A549 (cell line): Measurements from ENCODE around the gene MAP1S. TPM values are rescaled to one million over a fixed set of nuclear protein-coding genes. Genes with fewer than 3 reads are reported as not detected.

ENCODE experiments used
- ATAC-seq, 2 experiments: fragments of 200-7000 bp in 1 of 2; fragments of >200 bp in 1 of 2; cut with Nextera tagmentation in 1 of 2; cut with Tn5 transposase in 1 of 2; 3 replicates each; pipeline versions ENCODE4 v1.8.0 to v1.9.1; 2018 to 2020; ENCODE audit warnings: mild to moderate bottlenecking in 1 of 2, moderate library complexity in 1 of 2
- CTCF ChIA-PET: fragments of 300-600 bp; sonication (Branson Sonifier 250); formaldehyde crosslinking; extraction: SDS; loops from one replicate; lab custom pipeline; 2021; ENCODE audit warnings: antibody characterized with exemption, inconsistent platforms; lab: Yijun Ruan, JAX
- POLR2A ChIA-PET: fragments of 350-600 bp; formaldehyde crosslinking; extraction: SDS; loops from one replicate; lab custom pipeline; 2021; ENCODE audit warnings: antibody characterized with exemption, inconsistent platforms; lab: Yijun Ruan, JAX
- DNase-seq, 2 experiments: peaks; one replicate each; pipeline versions ENCODE4 v3.0.0 to v3.0.0-alpha.2; 2011 to 2016; ENCODE audit warnings: low read depth in 1 of 2, low spot score in 1 of 2
- FAIRE-seq: peaks from 2 replicates; lab custom pipeline; 2011; peaks lifted over from hg19 to GRCh38; lab: Jason Lieb, UNC
- H3K27ac ChIP-seq, 2 experiments: fragments of >200 bp; sonication (Bioruptor Twin); formaldehyde crosslinking; 3 replicates each; pipeline ENCODE4 v1.5.1; 2016 to 2017
- H3K4me1 ChIP-seq: fragments of >200 bp; sonication (Bioruptor Twin); formaldehyde crosslinking; 3 replicates; pipeline ENCODE4 v1.6.1; 2016
- H3K4me2 ChIP-seq: fragments of >200 bp; sonication (Bioruptor Twin); formaldehyde crosslinking; 3 replicates; pipeline ENCODE4 v1.6.1; 2016
- H3K4me3 ChIP-seq: fragments of >200 bp; sonication (Bioruptor Twin); formaldehyde crosslinking; 3 replicates; pipeline ENCODE4 v1.5.1; 2016
- H3K9me3 ChIP-seq: fragments of >200 bp; sonication (Bioruptor Twin); formaldehyde crosslinking; 3 replicates; pipeline ENCODE4 v1.6.1; 2016
- BCL3 ChIP-seq: fragments of >200 bp; sonication (Bioruptor Twin); formaldehyde crosslinking; IDR thresholded peaks from 3 replicates; pipeline ENCODE4 v1.6.1; 2016
- BHLHE40 ChIP-seq: IDR thresholded peaks from 2 replicates; pipeline ENCODE4 v1.6.1; 2012; ENCODE audit warnings: low read depth, low read length, inconsistent platforms
- EHF ChIP-seq: fragments of 250-450 bp; sonication (Bioruptor Pico); IDR thresholded peaks from 2 replicates; pipeline ENCODE4 v1.5.0; 2020; ENCODE audit warnings: mild to moderate bottlenecking
- EHMT2 ChIP-seq: fragments of 200-600 bp; sonication (generic); IDR thresholded peaks from 2 replicates; pipeline ENCODE4 v1.6.1; 2016; ENCODE audit warnings: antibody characterized with exemption, low read depth, mild to moderate bottlenecking, moderate library complexity
- ESRRA ChIP-seq: fragments of 150-350 bp; IDR thresholded peaks from 2 replicates; pipeline ENCODE4 v1.6.1; 2014; ENCODE audit warnings: mild to moderate bottlenecking, low read length, borderline replicate concordance
- HEYL ChIP-seq: fragments of 250-450 bp; sonication (Bioruptor Pico); IDR thresholded peaks from 2 replicates; pipeline ENCODE4 v1.8.0; 2021; ENCODE audit warnings: mild to moderate bottlenecking, moderate library complexity
- HMGXB4 ChIP-seq: fragments of 250-450 bp; sonication (Bioruptor Pico); IDR thresholded peaks from 2 replicates; pipeline ENCODE4 v1.5.0; 2021; ENCODE audit warnings: mild to moderate bottlenecking, moderate library complexity, borderline replicate concordance
- HOXA7 ChIP-seq: fragments of 250-450 bp; sonication (Bioruptor Pico); IDR thresholded peaks from 2 replicates; pipeline ENCODE4 v1.5.0; 2020; ENCODE audit warnings: mild to moderate bottlenecking, moderate library complexity
- HOXB5 ChIP-seq: fragments of 250-450 bp; sonication (Bioruptor Pico); IDR thresholded peaks from 2 replicates; pipeline ENCODE4 v1.5.0; 2020; ENCODE audit warnings: mild to moderate bottlenecking, moderate library complexity
- JUN ChIP-seq, 2 experiments: fragments of >200 bp; sonication (Bioruptor Twin); formaldehyde crosslinking; IDR thresholded peaks; 2 replicates in 1 of 2; 3 replicates in 1 of 2; pipeline ENCODE4 v1.6.1; 2016 to 2017
- KDM1A ChIP-seq: fragments of 200-600 bp; sonication (generic); IDR thresholded peaks from 2 replicates; pipeline ENCODE4 v1.6.1; 2016; ENCODE audit warnings: low read depth, mild to moderate bottlenecking
- KDM5A ChIP-seq: fragments of 200-600 bp; sonication (generic); IDR thresholded peaks from 2 replicates; pipeline ENCODE4 v1.6.1; 2016; ENCODE audit warnings: antibody characterized with exemption, mild to moderate bottlenecking
- MAZ ChIP-seq: fragments of 150-350 bp; IDR thresholded peaks from 2 replicates; pipeline ENCODE4 v1.6.1; 2014; ENCODE audit warnings: antibody characterized with exemption, low read depth, low read length, borderline replicate concordance
- PBX3 ChIP-seq: IDR thresholded peaks from 2 replicates; pipeline ENCODE4 v1.6.1; 2012
- PHF8 ChIP-seq: fragments of 200-600 bp; sonication (generic); IDR thresholded peaks from 2 replicates; pipeline ENCODE4 v1.6.1; 2016; ENCODE audit warnings: low read depth, mild to moderate bottlenecking, antibody characterized with exemption, moderate library complexity, borderline replicate concordance
- POLR2A ChIP-seq: IDR thresholded peaks from 2 replicates; pipeline ENCODE4 v1.6.1; 2012; ENCODE audit warnings: mild to moderate bottlenecking, low read length
- RCOR1 ChIP-seq: fragments of 150-350 bp; IDR thresholded peaks from 2 replicates; pipeline ENCODE4 v1.6.1; 2014; ENCODE audit warnings: antibody characterized with exemption, low read length, low read depth
- SMC3 ChIP-seq: fragments of >200 bp; sonication (Bioruptor Twin); formaldehyde crosslinking; IDR thresholded peaks from 3 replicates; pipeline ENCODE4 v1.6.1; 2018; ENCODE audit warnings: inconsistent platforms
- TFCP2L1 ChIP-seq: fragments of 250-450 bp; sonication (Bioruptor Pico); IDR thresholded peaks from 2 replicates; pipeline ENCODE4 v1.5.0; 2021; ENCODE audit warnings: mild to moderate bottlenecking
- WGBS: methylation state at CpG from one replicate; pipeline ENCODE4 v1.1.6; 2017; ENCODE audit errors: missing lambda C conversion rate; 5-methylcytosine and 5-hydroxymethylcytosine counted together
- polyA minus RNA-seq: library from RNA; depleted of rRNA, polyadenylated mRNA; stranded (reverse); fragments of >200 nt; gene quantifications from 2 replicates; pipeline ENCODE4 v1.2.3, GENCODE V29; 2011; rRNA and poly(A)+ RNA removed
- polyA plus RNA-seq, 4 experiments: library from polyadenylated mRNA; depleted of rRNA in 3 of 4; stranded (reverse); fragments of >200 nt; fragmentation: RNase III in 1 of 4; extraction: RNeasy Plus Mini Kit Qiagen cat#74134 plus additional on column Dnase treatment in 1 of 4; gene quantifications; 2 replicates in 3 of 4; 3 replicates in 1 of 4; pipeline ENCODE4 v1.2.3, GENCODE V29; 2011 to 2017
- TF ChIP-seq, protein P1 (sequence below): fragments of 450-650 bp; IDR thresholded peaks from 2 replicates; pipeline ENCODE4 v1.6.1; 2014; ENCODE audit warnings: antibody characterized with exemption
- TF ChIP-seq, protein P2 (sequence below): fragments of 200-600 bp; sonication (generic); IDR thresholded peaks from 2 replicates; pipeline ENCODE4 v1.6.1; 2016; ENCODE audit warnings: antibody characterized with exemption, mild to moderate bottlenecking, moderate library complexity

Gene MAP1S, protein sequence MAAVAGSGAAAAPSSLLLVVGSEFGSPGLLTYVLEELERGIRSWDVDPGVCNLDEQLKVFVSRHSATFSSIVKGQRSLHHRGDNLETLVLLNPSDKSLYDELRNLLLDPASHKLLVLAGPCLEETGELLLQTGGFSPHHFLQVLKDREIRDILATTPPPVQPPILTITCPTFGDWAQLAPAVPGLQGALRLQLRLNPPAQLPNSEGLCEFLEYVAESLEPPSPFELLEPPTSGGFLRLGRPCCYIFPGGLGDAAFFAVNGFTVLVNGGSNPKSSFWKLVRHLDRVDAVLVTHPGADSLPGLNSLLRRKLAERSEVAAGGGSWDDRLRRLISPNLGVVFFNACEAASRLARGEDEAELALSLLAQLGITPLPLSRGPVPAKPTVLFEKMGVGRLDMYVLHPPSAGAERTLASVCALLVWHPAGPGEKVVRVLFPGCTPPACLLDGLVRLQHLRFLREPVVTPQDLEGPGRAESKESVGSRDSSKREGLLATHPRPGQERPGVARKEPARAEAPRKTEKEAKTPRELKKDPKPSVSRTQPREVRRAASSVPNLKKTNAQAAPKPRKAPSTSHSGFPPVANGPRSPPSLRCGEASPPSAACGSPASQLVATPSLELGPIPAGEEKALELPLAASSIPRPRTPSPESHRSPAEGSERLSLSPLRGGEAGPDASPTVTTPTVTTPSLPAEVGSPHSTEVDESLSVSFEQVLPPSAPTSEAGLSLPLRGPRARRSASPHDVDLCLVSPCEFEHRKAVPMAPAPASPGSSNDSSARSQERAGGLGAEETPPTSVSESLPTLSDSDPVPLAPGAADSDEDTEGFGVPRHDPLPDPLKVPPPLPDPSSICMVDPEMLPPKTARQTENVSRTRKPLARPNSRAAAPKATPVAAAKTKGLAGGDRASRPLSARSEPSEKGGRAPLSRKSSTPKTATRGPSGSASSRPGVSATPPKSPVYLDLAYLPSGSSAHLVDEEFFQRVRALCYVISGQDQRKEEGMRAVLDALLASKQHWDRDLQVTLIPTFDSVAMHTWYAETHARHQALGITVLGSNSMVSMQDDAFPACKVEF
- polyA plus RNA-seq (2011; rRNA removed) (8.3 and 10.6 TPM in 2 replicates), polyA plus RNA-seq (2017; fragmentation: RNase III; extraction: RNeasy Plus Mini Kit Qiagen cat#74134 plus additional on column Dnase treatment) (23.2 to 26.9 TPM (median 26.4 TPM) in 3 replicates), polyA minus RNA-seq (19.2 and 23.6 TPM in 2 replicates)
- polyA plus RNA-seq (2012; cell fraction: cytosol; rRNA removed) = 29.2 and 30.3 TPM in 2 replicates
- polyA plus RNA-seq (2012; cell fraction: nucleus; rRNA removed) = 56.0 and 85.3 TPM in 2 replicates

DNA sequence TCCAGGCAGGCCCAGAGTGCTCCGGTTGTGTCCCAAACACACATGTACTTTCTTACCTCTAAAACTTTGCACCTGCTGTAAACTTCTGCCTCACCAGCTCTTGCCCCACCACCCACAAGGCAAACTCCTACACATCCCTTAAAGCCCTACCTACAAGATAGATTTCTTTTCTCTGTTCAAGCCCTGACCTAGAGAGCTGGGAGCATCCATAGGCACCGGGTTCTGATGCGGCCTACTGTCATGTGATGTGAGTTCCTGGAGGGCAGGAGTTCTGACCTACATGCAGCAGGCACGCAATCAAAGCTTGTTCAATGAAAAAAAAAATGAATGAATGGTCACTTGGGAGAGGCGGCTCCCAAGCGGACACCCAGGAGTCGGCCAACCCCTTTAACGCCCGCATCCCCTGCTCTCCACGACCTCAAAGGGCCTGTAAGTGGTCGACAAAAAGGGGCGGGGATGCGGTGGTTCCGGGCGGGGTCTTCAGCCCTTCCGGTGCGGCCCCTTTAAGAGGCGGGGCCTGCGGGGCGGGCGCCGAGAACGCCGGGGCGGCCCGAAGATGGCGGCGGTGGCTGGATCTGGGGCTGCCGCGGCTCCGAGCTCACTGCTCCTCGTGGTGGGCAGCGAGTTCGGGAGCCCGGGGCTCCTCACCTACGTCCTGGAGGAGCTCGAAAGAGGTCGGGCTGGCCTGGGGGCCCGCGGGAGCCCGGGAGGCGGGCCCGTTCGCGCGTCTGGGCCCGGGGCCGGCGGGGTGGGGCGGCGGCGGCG, at the start of gene MAP1S:
MAP1S (plus strand) TSS at position 534 of the 765 bp plus-strand sequence; CDS start at position 557, 23 bp downstream.
- ChIA-PET POLR2A (interaction anchor here (0.6 to 1.3 kb wide), 5 partner anchors 14 to 113 kb away, joined by 3 to 7 read pairs (median 4); no protein-coding TSS in a partner anchor), CTCF (interaction anchor here (0.6 to 1.2 kb wide), 4 partner anchors 16 to 140 kb away, joined by 3 to 5 read pairs (median 4); partner anchors contain the start of gene RPL18A)
- Histone ChIP-seq H3K4me1 (peaks cover 14% of the 10 kb centered on the region), H3K27ac (peak within 1 kb of the TSS; percentile 98 to 100), H3K4me3 (peak within 1 kb of the TSS; percentile 99), H3K4me2 (peak within 1 kb of the TSS; percentile 97), H3K9me3 (no peaks in the 10 kb centered on the region)
- TF ChIP-seq KDM5A (peak; percentile 36; the same call in 1 of the 2 replicates), RCOR1 (no peak), HOXA7 (CRISPR knock-in tag) (no peak), PHF8 (peak; percentile 35; the same call in 1 of the 2 replicates), TFCP2L1 (no peak), POLR2A (peak; percentile 68), BCL3 (0 out of 3 replicates have a peak, but pooled peaks have one; percentile 37), EHF (CRISPR knock-in tag) (no peak), HEYL (CRISPR knock-in tag) (no peak), PBX3 (no peak), KDM1A (no peak), EHMT2 (no peak), MAZ (no peak), HMGXB4 (no peak), HOXB5 (CRISPR knock-in tag) (no peak), BHLHE40 (no peak), SMC3 (no peak), ESRRA (no peak), JUN (IDR thresholded peaks at IDR 0.05) (peak in 1 of 2 experiments; percentile 52; a peak in 1 of 5 replicates)
- TF ChIP-seq, protein P1, sequence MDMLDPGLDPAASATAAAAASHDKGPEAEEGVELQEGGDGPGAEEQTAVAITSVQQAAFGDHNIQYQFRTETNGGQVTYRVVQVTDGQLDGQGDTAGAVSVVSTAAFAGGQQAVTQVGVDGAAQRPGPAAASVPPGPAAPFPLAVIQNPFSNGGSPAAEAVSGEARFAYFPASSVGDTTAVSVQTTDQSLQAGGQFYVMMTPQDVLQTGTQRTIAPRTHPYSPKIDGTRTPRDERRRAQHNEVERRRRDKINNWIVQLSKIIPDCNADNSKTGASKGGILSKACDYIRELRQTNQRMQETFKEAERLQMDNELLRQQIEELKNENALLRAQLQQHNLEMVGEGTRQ = peak; percentile 39; the same call in 1 of the 2 replicates
- TF ChIP-seq, protein P2, sequence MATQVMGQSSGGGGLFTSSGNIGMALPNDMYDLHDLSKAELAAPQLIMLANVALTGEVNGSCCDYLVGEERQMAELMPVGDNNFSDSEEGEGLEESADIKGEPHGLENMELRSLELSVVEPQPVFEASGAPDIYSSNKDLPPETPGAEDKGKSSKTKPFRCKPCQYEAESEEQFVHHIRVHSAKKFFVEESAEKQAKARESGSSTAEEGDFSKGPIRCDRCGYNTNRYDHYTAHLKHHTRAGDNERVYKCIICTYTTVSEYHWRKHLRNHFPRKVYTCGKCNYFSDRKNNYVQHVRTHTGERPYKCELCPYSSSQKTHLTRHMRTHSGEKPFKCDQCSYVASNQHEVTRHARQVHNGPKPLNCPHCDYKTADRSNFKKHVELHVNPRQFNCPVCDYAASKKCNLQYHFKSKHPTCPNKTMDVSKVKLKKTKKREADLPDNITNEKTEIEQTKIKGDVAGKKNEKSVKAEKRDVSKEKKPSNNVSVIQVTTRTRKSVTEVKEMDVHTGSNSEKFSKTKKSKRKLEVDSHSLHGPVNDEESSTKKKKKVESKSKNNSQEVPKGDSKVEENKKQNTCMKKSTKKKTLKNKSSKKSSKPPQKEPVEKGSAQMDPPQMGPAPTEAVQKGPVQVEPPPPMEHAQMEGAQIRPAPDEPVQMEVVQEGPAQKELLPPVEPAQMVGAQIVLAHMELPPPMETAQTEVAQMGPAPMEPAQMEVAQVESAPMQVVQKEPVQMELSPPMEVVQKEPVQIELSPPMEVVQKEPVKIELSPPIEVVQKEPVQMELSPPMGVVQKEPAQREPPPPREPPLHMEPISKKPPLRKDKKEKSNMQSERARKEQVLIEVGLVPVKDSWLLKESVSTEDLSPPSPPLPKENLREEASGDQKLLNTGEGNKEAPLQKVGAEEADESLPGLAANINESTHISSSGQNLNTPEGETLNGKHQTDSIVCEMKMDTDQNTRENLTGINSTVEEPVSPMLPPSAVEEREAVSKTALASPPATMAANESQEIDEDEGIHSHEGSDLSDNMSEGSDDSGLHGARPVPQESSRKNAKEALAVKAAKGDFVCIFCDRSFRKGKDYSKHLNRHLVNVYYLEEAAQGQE = no peak
- 7% methylated on average over 9 of the region's 53 CpGs for WGBS
- DNase-seq = peak; percentile 47 to 54
- ATAC-seq = peak; percentile 89 to 90
- FAIRE-seq = no peak
